ENCODE results near the gene P2RY10.

GRCh38 chrX:78997870-78998558 lies 52.8 kb downstream of the P2RY10 start:
- TF ChIP-seq CTCF (IDR thresholded peaks at IDR 0.05) (no peak), POLR2A (IDR thresholded peaks at IDR 0.05) (no peak)
